Choroid plexus epithelial cell (primary cell): ENCODE data around the gene KRTAP10-12.
"Not testable (repeated sequence)": the region's sequence is repeated elsewhere in the genome, so short reads cannot be mapped to it uniquely, and the experiment has no call there.

Experiments
- DNase-seq: peaks from one replicate; pipeline ENCODE4 v3.0.0-alpha.2; 2010; ENCODE audit warnings: low read depth
- H3K4me3 ChIP-seq: 2 replicates; pipeline ENCODE4 v1.5.1; 2011; ENCODE audit warnings: low read depth, mild to moderate bottlenecking, control low read depth, low read length, moderate library complexity
- TF ChIP-seq, protein P1 (sequence below): conservative IDR thresholded peaks from 2 replicates; pipeline ENCODE4 v1.5.1; 2011; ENCODE audit warnings: low read depth, mild to moderate bottlenecking, control low read depth, inconsistent platforms, low read length, moderate library complexity

Gene KRTAP10-12

DNA sequence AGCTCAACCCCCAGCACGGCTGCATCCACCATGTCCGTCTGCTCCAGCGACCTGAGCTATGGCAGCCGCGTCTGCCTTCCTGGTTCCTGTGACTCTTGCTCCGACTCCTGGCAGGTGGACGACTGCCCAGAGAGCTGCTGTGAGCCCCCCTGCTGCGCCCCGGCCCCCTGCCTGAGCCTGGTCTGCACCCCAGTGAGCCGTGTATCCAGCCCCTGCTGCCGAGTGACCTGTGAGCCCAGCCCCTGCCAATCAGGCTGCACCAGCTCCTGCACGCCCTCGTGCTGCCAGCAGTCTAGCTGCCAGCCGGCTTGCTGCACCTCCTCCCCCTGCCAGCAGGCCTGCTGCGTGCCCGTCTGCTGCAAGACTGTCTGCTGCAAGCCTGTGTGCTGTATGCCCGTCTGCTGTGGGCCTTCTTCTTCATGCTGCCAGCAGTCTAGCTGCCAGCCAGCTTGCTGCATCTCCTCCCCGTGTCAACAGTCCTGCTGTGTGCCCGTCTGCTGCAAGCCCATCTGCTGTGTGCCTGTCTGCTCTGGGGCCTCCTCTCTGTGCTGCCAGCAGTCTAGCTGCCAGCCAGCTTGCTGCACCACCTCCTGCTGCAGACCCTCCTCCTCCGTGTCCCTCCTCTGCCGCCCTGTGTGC, at the start of gene KRTAP10-12:
KRTAP10-12 (plus strand) TSS at position 1 of the 639 bp plus-strand sequence; CDS start at position 31, 30 bp downstream.
- not testable (repeated sequence) for DNase-seq

GRCh38 chr21:44647222-44647552, 49.8 kb upstream of the KRTAP10-12 start:
- TF ChIP-seq, protein P1, sequence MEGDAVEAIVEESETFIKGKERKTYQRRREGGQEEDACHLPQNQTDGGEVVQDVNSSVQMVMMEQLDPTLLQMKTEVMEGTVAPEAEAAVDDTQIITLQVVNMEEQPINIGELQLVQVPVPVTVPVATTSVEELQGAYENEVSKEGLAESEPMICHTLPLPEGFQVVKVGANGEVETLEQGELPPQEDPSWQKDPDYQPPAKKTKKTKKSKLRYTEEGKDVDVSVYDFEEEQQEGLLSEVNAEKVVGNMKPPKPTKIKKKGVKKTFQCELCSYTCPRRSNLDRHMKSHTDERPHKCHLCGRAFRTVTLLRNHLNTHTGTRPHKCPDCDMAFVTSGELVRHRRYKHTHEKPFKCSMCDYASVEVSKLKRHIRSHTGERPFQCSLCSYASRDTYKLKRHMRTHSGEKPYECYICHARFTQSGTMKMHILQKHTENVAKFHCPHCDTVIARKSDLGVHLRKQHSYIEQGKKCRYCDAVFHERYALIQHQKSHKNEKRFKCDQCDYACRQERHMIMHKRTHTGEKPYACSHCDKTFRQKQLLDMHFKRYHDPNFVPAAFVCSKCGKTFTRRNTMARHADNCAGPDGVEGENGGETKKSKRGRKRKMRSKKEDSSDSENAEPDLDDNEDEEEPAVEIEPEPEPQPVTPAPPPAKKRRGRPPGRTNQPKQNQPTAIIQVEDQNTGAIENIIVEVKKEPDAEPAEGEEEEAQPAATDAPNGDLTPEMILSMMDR = no peak
- DNase-seq = no peak
- no peak overlapping the region for H3K4me3 ChIP-seq

More for the DNA sequence above, at the start of gene KRTAP10-12:
- not testable (repeated sequence) for H3K4me3 ChIP-seq

- TF ChIP-seq, protein P1 = no peak
- H3K4me3 ChIP-seq = no peak overlapping the region
- DNase-seq = no peak
Observed at GRCh38 chr21:44648557-44649311, 48.2 kb upstream of the KRTAP10-12 start.

DNA sequence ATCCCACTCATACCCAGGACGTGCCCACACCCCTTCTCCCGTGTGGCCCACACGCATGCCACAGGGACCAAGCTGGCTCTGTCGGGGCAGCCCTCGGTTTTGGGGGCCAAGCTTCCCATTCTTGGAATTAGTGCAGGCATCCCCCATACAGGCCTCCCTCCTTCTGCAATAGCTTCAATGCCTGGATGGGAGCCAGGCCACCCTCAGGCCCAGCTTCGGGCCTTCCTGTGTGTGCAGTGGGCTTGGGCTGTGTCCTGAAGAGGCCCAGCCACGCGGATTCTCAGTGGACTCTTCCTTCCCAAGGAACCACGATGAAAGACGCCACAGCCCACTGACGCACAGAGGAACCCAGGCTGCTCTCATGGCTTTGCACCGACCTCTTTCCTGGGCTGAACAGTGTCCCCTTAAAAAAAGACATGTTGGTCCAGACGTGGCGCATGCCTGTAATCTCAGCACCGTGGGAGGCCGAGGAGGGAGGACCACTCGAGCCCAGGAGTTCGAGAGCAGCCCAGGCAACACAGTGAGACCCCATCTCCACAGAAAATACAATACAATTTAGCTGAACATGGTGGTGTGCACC, 47.4 kb upstream of the KRTAP10-12 start:
- no peak overlapping the region for H3K4me3 ChIP-seq
- no peak for DNase-seq
- TF ChIP-seq, protein P1 = no peak

DNA sequence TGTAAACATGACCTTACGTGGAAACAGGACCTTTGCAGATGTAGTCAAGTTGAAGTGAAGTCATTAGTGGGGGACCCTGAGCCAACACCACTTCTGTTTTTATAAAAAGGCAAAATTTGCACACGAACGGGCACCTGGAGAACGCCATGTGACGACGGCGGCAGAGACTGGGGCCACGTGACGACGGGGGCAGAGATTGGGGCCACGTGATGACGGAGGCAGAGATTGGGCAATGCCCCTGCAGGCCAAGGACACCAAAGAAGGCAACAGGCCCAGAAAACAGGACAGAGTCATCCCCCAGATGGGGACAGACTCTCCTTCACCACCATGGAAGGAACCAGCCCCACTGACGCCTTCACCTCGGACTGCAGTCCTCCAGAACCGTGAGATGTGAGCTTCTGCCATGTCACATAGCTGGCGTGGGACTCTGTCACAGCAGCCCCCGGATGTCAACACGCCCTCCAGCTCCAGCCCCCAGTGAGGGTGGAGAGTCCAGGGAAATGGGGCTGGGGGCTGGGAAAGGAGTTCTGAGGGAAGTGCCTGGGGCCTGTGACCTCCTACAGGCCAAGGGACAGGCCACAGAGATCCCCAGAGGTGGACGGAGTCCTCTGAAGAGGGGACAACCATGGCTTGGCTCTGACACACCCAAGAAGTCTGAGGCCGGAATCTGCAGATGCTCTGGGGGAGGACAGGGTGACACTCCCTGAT, 46.6 kb upstream of the KRTAP10-12 start:
- TF ChIP-seq, protein P1 = no peak
- no peak for DNase-seq
- H3K4me3 ChIP-seq = no peak overlapping the region

- no peak for DNase-seq
- TF ChIP-seq, protein P1 = no peak
- no peak overlapping the region for H3K4me3 ChIP-seq
Observed at GRCh38 chr21:44650973-44651675, 45.8 kb upstream of the KRTAP10-12 start.
